Right lobe of liver (tissue), 4 donors: Measurements from ENCODE around the gene MACROD1.

ENCODE experiments used
- CTCF ChIP-seq, 4 donors: fragments of 200-600 bp in 3 of 4; fragments of 450-650 bp in 1 of 4; IDR thresholded peaks; one replicate each; pipeline versions ENCODE4 v1.5.1 to v1.8.0; 2016 to 2022; ENCODE audit warnings: antibody characterized with exemption in 4 of 4, mild to moderate bottlenecking in 2 of 4
- POLR2A ChIP-seq: fragments of 450-650 bp; IDR thresholded peaks from one replicate; pipeline ENCODE4 v1.6.1; 2017; ENCODE audit warnings: antibody characterized with exemption, mild to moderate bottlenecking
- donor health status: DM: no; HTN: no; CAD: no.
- donor health status: DM: no; HTN: no; CAD: no.
- donor health status: DM: no; HTN: yes; CAD: no.

- TF ChIP-seq CTCF (IDR thresholded peaks at IDR 0.05) (no peak), POLR2A (no peak)
Observed at GRCh38 chr11:64089027-64089360, 76.9 kb downstream of the MACROD1 start.
